ENCODE results near the gene MSN. TPM values are rescaled to one million over a fixed set of nuclear protein-coding genes. Genes with fewer than 3 reads are reported as not detected.
A peak's percentile ranks its signal among the peaks of the same experiment; 100 is the strongest.
"Not testable (repeated sequence)": the region's sequence is repeated elsewhere in the genome, so short reads cannot be mapped to it uniquely, and the experiment has no call there.

The MSN gene
- total and polyA plus RNA-seq, 12 donors: 60.2 to 238 (median 120) TPM

DNA sequence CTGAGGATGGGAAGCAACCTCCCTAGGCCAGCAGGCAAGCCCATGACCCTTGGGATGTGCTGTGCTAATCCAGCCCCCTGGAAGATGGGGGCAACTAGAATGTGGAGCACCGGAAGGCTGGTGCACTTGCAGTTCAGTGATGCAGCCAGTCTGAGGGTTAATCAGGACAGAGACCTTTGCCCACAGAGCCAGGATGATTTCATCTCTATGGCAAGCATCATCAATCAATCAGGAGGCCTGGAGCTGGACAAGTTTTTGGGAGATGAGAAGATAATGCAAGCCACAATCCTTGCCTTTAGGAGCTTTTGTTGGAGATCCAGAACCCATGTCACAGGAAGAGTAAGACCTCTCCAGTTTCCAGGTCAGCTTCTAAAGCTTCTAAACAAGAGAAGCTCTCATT is 15.4 kb upstream of the MSN start:
- Histone ChIP-seq H3K27ac (no peak overlapping the region), H3K9me3 (peaks cover 0 to 3% (median 0%) of the 10 kb centered on the region in 11 donors), H3K4me1 (peaks cover 0 to 9% (median 3%) of the 10 kb centered on the region in 9 donors), H3K36me3 (no peaks in the 10 kb centered on the region), H3K4me3 (no peak overlapping the region), H3K27me3 (peaks cover 0 to 12% (median 0%) of the 10 kb centered on the region in 7 donors)
- ATAC-seq (no peak), DNase-seq (no peak)
- WGBS, 2 donors: 100% methylated on average over 1 of the region's 1 CpG
- TF ChIP-seq, protein P1, sequence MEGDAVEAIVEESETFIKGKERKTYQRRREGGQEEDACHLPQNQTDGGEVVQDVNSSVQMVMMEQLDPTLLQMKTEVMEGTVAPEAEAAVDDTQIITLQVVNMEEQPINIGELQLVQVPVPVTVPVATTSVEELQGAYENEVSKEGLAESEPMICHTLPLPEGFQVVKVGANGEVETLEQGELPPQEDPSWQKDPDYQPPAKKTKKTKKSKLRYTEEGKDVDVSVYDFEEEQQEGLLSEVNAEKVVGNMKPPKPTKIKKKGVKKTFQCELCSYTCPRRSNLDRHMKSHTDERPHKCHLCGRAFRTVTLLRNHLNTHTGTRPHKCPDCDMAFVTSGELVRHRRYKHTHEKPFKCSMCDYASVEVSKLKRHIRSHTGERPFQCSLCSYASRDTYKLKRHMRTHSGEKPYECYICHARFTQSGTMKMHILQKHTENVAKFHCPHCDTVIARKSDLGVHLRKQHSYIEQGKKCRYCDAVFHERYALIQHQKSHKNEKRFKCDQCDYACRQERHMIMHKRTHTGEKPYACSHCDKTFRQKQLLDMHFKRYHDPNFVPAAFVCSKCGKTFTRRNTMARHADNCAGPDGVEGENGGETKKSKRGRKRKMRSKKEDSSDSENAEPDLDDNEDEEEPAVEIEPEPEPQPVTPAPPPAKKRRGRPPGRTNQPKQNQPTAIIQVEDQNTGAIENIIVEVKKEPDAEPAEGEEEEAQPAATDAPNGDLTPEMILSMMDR (IDR thresholded peaks at IDR 0.05): no peak
- intact Hi-C loops (cut with DNase I): no loop called here

DNA sequence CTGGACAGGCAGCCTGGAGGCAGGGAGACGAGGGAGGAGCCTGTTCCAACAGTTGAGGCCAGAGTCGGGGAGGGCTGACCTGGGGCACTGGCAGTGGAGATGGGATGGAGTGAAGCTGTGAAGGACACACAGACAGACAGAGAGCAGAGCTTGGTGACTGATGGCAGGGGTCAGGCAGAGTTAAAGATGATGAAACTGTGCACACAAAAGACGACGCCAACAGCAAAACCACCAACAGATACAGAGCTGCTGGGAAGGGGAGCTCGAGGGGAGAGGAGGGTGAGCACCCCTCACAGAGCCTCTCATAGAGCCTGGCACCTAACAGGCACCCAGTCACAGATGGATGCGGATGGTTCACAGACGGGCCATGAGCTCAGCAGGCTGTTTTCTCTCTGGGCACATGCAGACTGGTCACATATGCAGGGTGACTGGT is 10.4 kb upstream of the MSN start:
- intact Hi-C loops (cut with DNase I); H3K4me3 ChIP-seq; DNase-seq; H3K36me3 ChIP-seq; H3K9me3 ChIP-seq; H3K4me1 ChIP-seq: not testable (repeated sequence)
- ATAC-seq: peak; percentile 16 to 69 (median 45)
- Histone ChIP-seq H3K27me3 (peaks cover 0 to 21% (median 0%) of the 10 kb centered on the region in 7 donors), H3K27ac (peak overlapping the region in 3 of 10 donors; percentile 23 to 47 (median 31))
- 39 to 60% methylated on average over 4 to 5 of the region's 7 CpGs for WGBS, 2 donors

DNA sequence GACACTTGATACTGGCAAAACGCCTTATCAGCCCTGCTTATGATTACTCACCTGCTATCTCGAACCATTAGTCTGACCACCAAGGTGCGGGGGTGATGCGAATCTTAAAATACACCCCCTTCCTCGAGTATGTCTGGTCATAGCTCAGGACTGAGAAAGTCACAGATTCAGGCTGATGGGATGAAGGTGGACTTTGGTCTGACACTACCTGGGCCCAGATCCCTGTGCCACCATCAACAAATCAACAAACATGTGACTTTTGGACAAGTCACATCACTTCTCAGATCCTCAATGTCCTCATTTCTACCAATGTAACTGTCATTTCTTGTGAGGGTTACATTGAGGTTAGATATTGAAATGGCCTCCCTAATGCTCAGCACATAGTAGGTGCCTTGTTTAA is 9.8 kb upstream of the MSN start:
- Histone ChIP-seq H3K27ac (no peak overlapping the region), H3K4me3 (no peak overlapping the region), H3K4me1 (peaks cover 0 to 9% (median 3%) of the 10 kb centered on the region in 9 donors), H3K9me3 (peaks cover 0 to 6% (median 0%) of the 10 kb centered on the region in 11 donors), H3K27me3 (peaks cover 0 to 21% (median 0%) of the 10 kb centered on the region in 7 donors), H3K36me3 (no peaks in the 10 kb centered on the region)
- intact Hi-C loops (cut with DNase I): no loop called here
- TF ChIP-seq, protein P1 (IDR thresholded peaks at IDR 0.05): no peak
- 88 to 91% methylated on average over 5 of the region's 5 CpGs for WGBS, 2 donors
- ATAC-seq (no peak), DNase-seq (no peak)

DNA sequence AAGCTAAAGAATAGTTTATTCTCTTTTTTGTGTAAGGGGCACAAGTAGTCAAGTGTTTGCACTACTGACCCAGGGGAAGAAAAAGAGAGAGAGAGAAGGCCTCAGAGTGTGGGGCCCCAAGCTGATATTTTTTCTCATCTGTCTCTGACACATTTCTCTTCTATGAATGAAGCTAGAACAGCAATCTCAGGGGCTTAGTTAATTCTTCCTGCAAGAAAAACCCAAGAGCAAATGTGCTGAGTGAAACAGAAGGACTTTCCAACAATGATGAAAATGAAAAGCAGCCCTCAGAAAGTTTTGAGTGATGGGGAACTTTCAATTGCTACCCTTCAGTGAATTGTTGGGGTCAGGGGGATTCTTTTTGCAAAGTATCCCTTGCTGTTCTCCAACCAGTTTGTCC is 9.2 kb upstream of the MSN start:
- intact Hi-C loops (cut with DNase I): no loop called here
- H3K4me1 ChIP-seq: peaks cover 0 to 9% (median 3%) of the 10 kb centered on the region in 9 donors
- no peaks in the 10 kb centered on the region for H3K36me3 ChIP-seq
- TF ChIP-seq, protein P1 (IDR thresholded peaks at IDR 0.05): no peak
- no peak overlapping the region for H3K4me3 ChIP-seq
- DNase-seq: no peak
- H3K27ac ChIP-seq: no peak overlapping the region
- no peak for ATAC-seq
- H3K27me3 ChIP-seq: peaks cover 0 to 21% (median 0%) of the 10 kb centered on the region in 7 donors
- H3K9me3 ChIP-seq: peaks cover 0 to 6% (median 0%) of the 10 kb centered on the region in 11 donors

DNA sequence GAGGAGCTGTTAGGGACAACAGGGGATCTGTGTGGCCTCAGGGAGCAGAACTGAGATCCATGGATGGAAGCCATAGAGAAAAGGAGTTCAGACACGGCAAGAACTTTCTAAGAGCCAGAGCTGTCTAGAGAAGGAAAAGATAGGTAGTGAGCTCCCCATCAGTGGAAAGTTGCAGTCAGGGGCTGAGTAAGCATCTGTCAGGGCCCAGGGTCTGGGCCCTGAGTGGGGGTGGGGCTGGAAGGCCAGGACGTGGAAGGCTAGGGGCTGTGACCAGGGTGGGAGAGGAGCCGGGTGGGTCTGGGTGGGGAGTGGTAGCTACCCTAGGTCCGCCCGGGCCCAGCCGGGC is 324 bp upstream of the MSN start:
- Histone ChIP-seq H3K9me3 (peaks cover 0 to 9% (median 0%) of the 10 kb centered on the region in 11 donors), H3K27ac (peak overlapping the region; percentile 90 to 100 (median 97)), H3K36me3 (no peaks in the 10 kb centered on the region), H3K27me3 (peaks cover 0 to 10% (median 0%) of the 10 kb centered on the region in 7 donors), H3K4me1 (peaks cover 0 to 36% (median 26%) of the 10 kb centered on the region in 9 donors), H3K4me3 (peak overlapping the region in 6 of 10 donors; percentile 66 to 89 (median 84))
- DNase-seq: no peak
- intact Hi-C loops (cut with DNase I): loop anchor here in 4 of 10 donors (5.0 kb wide), 4 partner anchors 35 to 70 kb away; no protein-coding TSS in a partner anchor
- TF ChIP-seq, protein P1 (IDR thresholded peaks at IDR 0.05): no peak
- no peak for ATAC-seq
- WGBS, 2 donors: 2 to 3% methylated on average over 5 to 6 of the region's 6 CpGs
